AML-193 (cell line): ENCODE measurements around the gene NLE1.
A peak's percentile ranks its signal among the peaks of the same experiment; 100 is the strongest.

Source experiments
- DNase-seq, 2 experiments: peaks; one replicate each; lab custom pipeline; 2025; lab: John Stamatoyannopoulos, UW

NLE1 gene

GRCh38 chr17:35162755-35163154 is 20.7 kb upstream of the NLE1 start:
- DNase-seq: no peak

DNA sequence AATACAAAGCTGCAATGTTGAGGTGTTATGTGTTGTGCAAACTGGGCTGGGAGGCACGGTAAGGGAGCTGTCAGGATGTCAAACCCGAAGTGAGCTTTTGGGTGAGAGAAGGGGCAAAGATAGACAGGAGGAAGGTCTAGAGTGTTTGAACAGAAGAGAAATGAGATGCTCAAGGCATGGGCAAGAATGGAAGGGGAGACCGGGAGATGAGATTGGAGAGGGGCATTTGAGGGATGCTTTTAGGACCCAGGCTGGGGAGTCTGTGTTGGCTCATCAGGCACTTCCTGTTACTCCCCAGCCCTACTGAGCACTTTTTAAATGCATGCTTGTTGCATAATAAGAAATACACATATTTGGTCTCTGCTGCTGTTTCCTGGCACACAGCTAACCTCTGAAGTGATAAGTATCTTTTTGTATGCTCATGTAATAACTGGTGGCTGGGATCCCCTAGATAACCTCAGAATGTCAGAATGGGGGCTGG is 19.2 kb upstream of the NLE1 start:
- DNase-seq: peak; percentile 53 to 74

- no peak for DNase-seq
These were observed 18.5 kb upstream of the NLE1 start for GRCh38 chr17:35160354-35161201.

- no peak for DNase-seq
These were observed 17.8 kb upstream of the NLE1 start for GRCh38 chr17:35159940-35160339.

- no peak for DNase-seq
These were observed 13.1 kb upstream of the NLE1 start for GRCh38 chr17:35155246-35155645.

GRCh38 chr17:35154196-35155165 is 12.4 kb upstream of the NLE1 start:
- DNase-seq: no peak

GRCh38 chr17:35152421-35153140 is 10.5 kb upstream of the NLE1 start:
- no peak for DNase-seq

- DNase-seq: peak in 1 of 2 experiments; percentile 11
These were observed 9.0 kb upstream of the NLE1 start for GRCh38 chr17:35151080-35151479.

- DNase-seq: no peak
These were observed 7.8 kb upstream of the NLE1 start for GRCh38 chr17:35149941-35150340.

DNA sequence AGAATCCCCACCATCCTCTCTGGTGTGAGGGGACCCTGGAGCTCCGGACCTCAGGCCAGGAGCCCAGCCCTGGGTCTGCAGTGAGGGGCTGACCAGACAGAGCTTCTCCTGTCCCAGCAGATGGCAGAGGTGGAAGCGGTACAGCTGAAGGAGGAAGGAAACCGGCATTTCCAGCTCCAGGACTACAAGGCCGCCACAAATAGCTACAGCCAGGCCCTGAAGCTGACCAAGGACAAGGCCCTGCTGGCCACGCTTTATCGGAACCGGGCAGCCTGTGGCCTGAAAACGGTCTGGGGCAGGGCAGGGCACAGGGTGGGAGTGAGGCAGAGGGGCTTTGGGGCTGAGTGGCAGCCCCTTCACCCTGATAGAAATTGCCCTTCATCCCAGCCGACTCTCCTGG is 6.0 kb upstream of the NLE1 start:
- no peak for DNase-seq

- no peak for DNase-seq
These were observed 5.3 kb upstream of the NLE1 start, which contains the start of gene UNC45B for GRCh38 chr17:35147375-35147905. Gene UNC45B, plus strand, starts transcription at chr17:35147817. Its CDS starts 447 bp downstream, at chr17:35148264.

GRCh38 chr17:35146214-35146833 is 4.2 kb upstream of the NLE1 start:
- no peak for DNase-seq

- DNase-seq: no peak
These were observed 2.7 kb upstream of the NLE1 start for GRCh38 chr17:35144840-35145239.

DNA sequence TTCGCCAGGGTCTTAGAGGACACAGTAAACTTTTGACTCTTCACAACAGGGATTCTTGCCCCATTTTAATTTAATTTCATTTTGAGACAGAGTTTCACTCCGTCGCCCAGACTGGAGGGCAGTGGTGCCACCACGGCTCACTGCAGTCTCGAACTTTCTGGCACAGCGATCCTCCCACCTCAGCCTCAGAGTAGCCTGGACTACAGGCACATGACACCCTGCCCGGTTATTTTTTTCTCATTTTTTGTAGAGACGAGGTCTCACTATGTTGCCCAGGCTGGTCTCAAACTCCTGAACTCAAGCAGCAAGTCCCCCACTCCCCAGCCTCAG is 329 bp upstream of the NLE1 start:
- no peak for DNase-seq

DNA sequence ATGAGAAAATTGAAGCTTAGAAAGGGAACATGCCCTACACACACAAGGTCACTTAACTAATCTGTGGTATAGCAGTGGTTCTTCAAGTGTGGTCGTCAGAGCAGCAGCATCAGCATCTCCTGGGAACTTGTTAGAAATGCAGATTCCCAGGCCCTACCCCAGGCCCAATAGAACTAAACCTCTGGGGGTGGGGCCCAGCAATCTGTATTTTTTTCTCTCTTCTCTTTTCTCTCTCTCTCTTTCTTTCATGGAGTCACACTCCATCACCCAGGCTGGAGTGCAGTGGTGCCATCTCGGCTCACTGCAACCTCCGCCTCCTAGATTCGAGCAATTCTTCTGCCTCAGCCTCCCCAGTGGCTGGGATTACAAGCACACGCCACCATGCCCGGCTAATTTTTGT is 3.9 kb downstream of the NLE1 start:
- no peak for DNase-seq

DNA sequence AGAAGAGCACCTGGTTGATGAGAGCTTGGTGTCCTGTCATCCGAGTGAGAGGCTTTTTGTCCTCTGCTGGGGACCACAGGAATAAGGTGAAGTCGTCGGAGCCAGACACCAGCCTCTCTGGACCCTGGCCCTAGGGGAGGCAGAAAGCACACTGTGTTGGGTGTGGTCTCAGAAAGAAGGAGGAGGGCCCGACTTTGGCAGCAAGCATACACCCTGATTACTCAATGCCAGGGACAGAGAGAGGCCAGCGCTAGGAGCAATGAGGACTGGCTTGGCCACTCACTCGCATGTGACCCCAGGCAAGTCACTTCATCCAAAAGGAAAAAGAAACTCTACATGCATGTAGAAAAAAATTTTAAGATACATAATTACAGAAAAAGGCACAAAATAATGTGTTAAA is 6.8 kb downstream of the NLE1 start:
- DNase-seq: no peak

DNA sequence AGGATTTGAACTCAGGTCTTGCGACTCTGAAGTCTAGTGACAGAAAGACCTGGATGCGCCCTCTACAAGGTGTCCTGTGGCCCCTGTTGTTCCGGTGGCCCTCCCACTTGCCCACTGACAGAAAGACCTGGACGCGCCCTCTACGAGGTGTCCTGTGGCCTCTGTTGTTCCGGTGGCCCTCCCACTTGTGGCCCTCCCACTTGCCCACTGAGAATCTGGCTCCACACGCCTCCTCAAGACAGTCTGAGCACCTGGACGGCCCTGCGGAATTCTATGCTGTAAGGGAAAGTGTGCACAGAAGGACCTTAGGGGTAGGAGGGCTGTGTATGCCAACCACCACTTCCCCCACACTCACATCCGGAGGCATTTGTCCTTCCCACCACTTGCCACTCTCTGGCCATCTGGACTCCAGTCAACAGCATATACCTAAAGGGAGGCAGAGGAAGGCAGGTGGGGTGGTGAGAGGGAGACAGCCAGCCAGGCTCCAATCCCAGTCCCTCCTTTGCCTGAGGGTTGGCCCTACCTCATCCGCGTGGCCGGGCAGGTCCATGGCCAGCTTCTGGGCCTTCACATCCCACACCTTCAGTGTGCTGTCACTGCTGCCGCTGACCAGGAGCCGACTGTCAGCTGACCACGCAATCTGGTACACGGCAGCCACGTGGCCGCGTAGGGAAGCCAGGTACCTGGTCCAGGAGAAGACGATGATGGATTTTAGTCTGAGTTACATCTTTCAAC is 9.1 kb downstream of the NLE1 start:
- DNase-seq: no peak

DNA sequence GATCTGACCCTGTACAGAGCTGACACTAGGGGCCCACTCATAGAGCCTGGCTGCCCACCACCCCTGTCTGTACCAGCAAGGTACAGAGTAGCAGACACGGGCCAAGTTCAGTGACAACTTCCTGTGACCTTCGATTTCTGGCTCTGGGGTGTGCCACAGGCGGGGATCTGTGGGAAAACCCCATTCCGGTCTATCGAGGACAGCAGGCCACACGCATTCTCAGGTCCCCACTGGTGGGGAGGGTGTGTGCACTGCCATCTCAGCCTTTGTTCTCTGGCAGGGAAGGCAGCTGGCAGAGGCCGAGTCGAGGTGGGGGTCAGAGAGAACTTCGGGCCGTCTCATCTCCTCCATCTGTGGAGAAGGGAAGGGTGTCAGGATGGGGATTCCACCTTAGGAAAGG is 10.0 kb downstream of the NLE1 start:
- DNase-seq: no peak

DNA sequence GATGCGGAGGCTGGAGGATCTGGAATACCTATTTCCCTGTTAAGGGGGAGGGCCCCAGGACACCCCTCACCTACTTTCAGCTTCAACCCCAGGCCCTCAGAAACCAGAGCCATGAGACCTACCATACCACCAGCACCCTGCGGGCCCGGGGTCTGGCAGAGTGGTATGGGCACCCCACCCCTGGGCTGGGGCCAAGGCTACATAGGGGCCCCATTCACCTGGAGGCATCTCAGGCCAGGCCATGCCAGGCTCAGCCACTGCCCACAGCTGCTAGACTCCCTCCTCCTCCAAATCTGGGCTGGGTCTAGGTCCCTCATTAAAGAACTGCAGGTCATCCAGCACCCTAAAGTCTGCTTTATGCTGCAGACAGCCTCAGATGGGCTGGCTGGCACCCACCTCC is 11.7 kb downstream of the NLE1 start:
- no peak for DNase-seq

GRCh38 chr17:35129973-35130351 is 12.1 kb downstream of the NLE1 start:
- no peak for DNase-seq
